Activated B cell treated with CpG ODN at 0.5 μM for 24 hours (primary cell): Measurements from ENCODE around the gene IL17RB. TPM values are rescaled to one million over a fixed set of nuclear protein-coding genes. Genes with fewer than 3 reads are reported as not detected.
A peak's percentile ranks its signal among the peaks of the same experiment; 100 is the strongest.

Experiments
- ATAC-seq: fragments of 200-7000 bp; cut with Tn5 transposase; one replicate; pipeline ENCODE4 v1.10.0; 2021; ENCODE audit warnings: low read depth, mild to moderate bottlenecking, moderate library complexity
- CTCF ChIA-PET: fragments of 350-600 bp; sonication (Branson Sonifier 250); formaldehyde crosslinking; loops from one replicate; lab custom pipeline; 2021; ENCODE audit warnings: antibody characterized with exemption; lab: Charles Lee
- POLR2A ChIA-PET: fragments of 350-600 bp; sonication (Branson Sonifier 250); formaldehyde crosslinking; loops from one replicate; lab custom pipeline; 2021; ENCODE audit warnings: antibody characterized with exemption; lab: Charles Lee
- DNase-seq: peaks from one replicate; pipeline ENCODE4 v3.0.0; 2022
- H3K27ac Mint-ChIP-seq: one replicate; pipeline ENCODE4 v1.8.0; 2020; ENCODE audit warnings: mixed read lengths
- H3K27me3 Mint-ChIP-seq: one replicate; pipeline ENCODE4 v1.8.0; 2021; ENCODE audit warnings: mixed read lengths
- H3K36me3 Mint-ChIP-seq: one replicate; pipeline ENCODE4 v1.8.0; 2021; ENCODE audit warnings: low read depth, mixed read lengths
- H3K4me1 Mint-ChIP-seq: one replicate; pipeline ENCODE4 v1.8.0; 2021; ENCODE audit warnings: mixed read lengths
- H3K4me3 Mint-ChIP-seq: one replicate; pipeline ENCODE4 v1.8.0; 2020; ENCODE audit warnings: mild to moderate bottlenecking, mixed read lengths
- H3K9me3 Mint-ChIP-seq: one replicate; pipeline ENCODE4 v1.8.0; 2020; ENCODE audit warnings: mixed read lengths
- CTCF ChIP-seq: fragments of 200-600 bp; IDR thresholded peaks from one replicate; pipeline ENCODE4 v1.8.0; 2022; ENCODE audit warnings: antibody characterized with exemption, mild to moderate bottlenecking
- intact Hi-C: fragments of 100-400 bp; cut with micrococcal nuclease; formaldehyde crosslinking; loops from one replicate; pipeline ENCODE4 v1.15.1; 2024
- total RNA-seq: library from RNA; stranded (reverse); gene quantifications from 2 replicates; pipeline ENCODE4 v1.2.3, GENCODE V29; 2022

Gene IL17RB
- total RNA-seq, 1 donor from 2014 or later, result 3.0 TPM

DNA sequence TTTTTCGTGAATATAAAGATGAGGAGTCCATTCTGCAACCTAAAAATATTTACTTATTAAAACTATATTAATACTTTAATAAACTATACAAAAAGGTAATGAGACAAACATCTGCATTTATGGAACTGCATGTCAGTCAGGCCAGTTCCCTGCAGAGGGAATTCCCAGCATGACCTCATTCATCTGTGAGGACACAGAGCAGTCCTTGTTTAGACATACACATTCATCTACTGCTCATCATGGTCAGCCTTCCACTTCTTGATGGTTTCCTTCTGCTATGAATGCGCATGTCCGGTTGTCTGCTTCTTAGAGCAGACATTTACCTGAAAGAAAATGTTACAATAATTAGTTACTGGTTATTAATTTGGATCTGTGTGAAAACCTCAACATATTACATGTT lies 38.9 kb downstream of the IL17RB start:
- CTCF ChIA-PET, result no interaction called here
- H3K9me3 Mint-ChIP-seq, result no peaks in the 10 kb centered on the region
- peaks cover 54% of the 10 kb centered on the region for H3K36me3 Mint-ChIP-seq
- DNase-seq, result no peak
- H3K4me1 Mint-ChIP-seq, result peaks cover 34% of the 10 kb centered on the region
- H3K27ac Mint-ChIP-seq, result no peak overlapping the region
- POLR2A ChIA-PET, result no interaction called here
- H3K4me3 Mint-ChIP-seq, result no peak overlapping the region
- H3K27me3 Mint-ChIP-seq, result no peaks in the 10 kb centered on the region
- no peak for TF ChIP-seq CTCF
- no peak for ATAC-seq
- intact Hi-C loops, result no loop called here

DNA sequence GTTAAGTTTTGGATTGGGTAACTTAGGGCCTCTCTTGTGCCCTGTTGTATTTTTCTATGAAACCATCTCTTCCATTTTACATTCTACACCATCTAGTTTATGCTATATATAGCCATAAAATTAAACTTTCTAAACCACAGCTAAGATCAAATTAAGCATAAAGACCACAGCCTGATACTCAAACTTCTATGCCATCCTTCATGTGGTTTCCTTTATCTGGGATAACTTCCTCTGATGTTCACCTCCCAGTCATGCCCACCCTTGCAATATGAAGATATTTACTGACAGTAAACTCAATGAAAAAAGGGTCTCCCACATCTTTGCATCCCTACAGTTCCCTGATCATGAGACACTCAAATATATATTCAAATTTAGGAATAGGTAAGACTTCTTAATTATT lies 41.1 kb downstream of the IL17RB start:
- intact Hi-C loops, result no loop called here
- Mint-ChIP-seq H3K9me3 (no peaks in the 10 kb centered on the region), H3K4me1 (peaks cover 37% of the 10 kb centered on the region), H3K27me3 (no peaks in the 10 kb centered on the region), H3K36me3 (peaks cover 52% of the 10 kb centered on the region), H3K27ac (no peak overlapping the region), H3K4me3 (no peak overlapping the region)
- CTCF ChIA-PET, result no interaction called here
- POLR2A ChIA-PET, result no interaction called here
- no peak for ATAC-seq
- DNase-seq, result no peak
- TF ChIP-seq CTCF, result no peak

GRCh38 chr3:53888232-53888631 lies 41.9 kb downstream of the IL17RB start:
- Mint-ChIP-seq H3K4me1 (peaks cover 34% of the 10 kb centered on the region), H3K27ac (no peak overlapping the region), H3K9me3 (no peaks in the 10 kb centered on the region), H3K27me3 (no peaks in the 10 kb centered on the region), H3K4me3 (no peak overlapping the region), H3K36me3 (peaks cover 52% of the 10 kb centered on the region)
- ATAC-seq (no peak), DNase-seq (no peak)
- intact Hi-C loops, result no loop called here
- POLR2A ChIA-PET, result no interaction called here
- no peak for TF ChIP-seq CTCF
- CTCF ChIA-PET, result no interaction called here

GRCh38 chr3:53890726-53891475 lies 44.5 kb downstream of the IL17RB start:
- intact Hi-C loops, result loop anchor here (1.0 kb wide), 3 partner anchors 9 to 544 kb away; partner anchors contain the start of genes ACTR8 and DCP1A
- peaks cover 8% of the 10 kb centered on the region for H3K27me3 Mint-ChIP-seq
- peak; percentile 7 for ATAC-seq
- CTCF ChIA-PET, result no interaction called here
- TF ChIP-seq CTCF, result no peak
- peaks cover 34% of the 10 kb centered on the region for H3K4me1 Mint-ChIP-seq
- no peak for DNase-seq
- H3K36me3 Mint-ChIP-seq, result peaks cover 39% of the 10 kb centered on the region
- H3K4me3 Mint-ChIP-seq, result peak overlapping the region; percentile 93
- POLR2A ChIA-PET, result interaction anchor here (1.3 to 2.9 kb wide), 5 partner anchors 9 to 544 kb away, joined by 3 to 52 read pairs (median 15); partner anchors contain the start of genes ACTR8 and DCP1A
- H3K9me3 Mint-ChIP-seq, result no peaks in the 10 kb centered on the region
- peak overlapping the region; percentile 97 for H3K27ac Mint-ChIP-seq

GRCh38 chr3:53891497-53892285 lies 45.3 kb downstream of the IL17RB start, which contains the start of gene SELENOK:
TSS of gene SELENOK (minus strand) at chr3:53891859.
- CTCF ChIA-PET, result no interaction called here
- H3K4me1 Mint-ChIP-seq, result peaks cover 34% of the 10 kb centered on the region
- intact Hi-C loops, result loop anchor here (1.0 kb wide), 3 partner anchors 9 to 544 kb away; partner anchors contain the start of genes ACTR8 and DCP1A
- peak within 1 kb of the TSS; percentile 93 for H3K4me3 Mint-ChIP-seq
- H3K27me3 Mint-ChIP-seq, result peaks cover 12% of the 10 kb centered on the region
- peak; percentile 88 for DNase-seq
- H3K36me3 Mint-ChIP-seq, result peaks cover 33% of the 10 kb centered on the region
- ATAC-seq, result peak; percentile 95
- peak within 1 kb of the TSS; percentile 97 for H3K27ac Mint-ChIP-seq
- POLR2A ChIA-PET, result interaction anchor here (0.6 to 2.9 kb wide), 7 partner anchors 10 to 568 kb away, joined by 3 to 52 read pairs (median 5); partner anchors contain the start of genes ACTR8 and DCP1A
- H3K9me3 Mint-ChIP-seq, result no peaks in the 10 kb centered on the region
- no peak for TF ChIP-seq CTCF
